Activated CD4-positive, alpha-beta T cell treated with anti-CD3 and anti-CD28 coated beads, Interleukin-10, Interleukin-2, amounts not matched to agents 100 ng/mL and 50 ng/mL, durations not matched to agents 16 hours and 8 hours (primary cell): ENCODE data around the gene RIMBP3B.
"Not testable (repeated sequence)": the region's sequence is repeated elsewhere in the genome, so short reads cannot be mapped to it uniquely, and the experiment has no call there.

ENCODE experiments used
- DNase-seq: peaks from one replicate; pipeline ENCODE4 v3.0.0-alpha.2; 2020

The RIMBP3B gene

GRCh38 chr22:21383701-21384467 lies at the start of gene RIMBP3B:
RIMBP3B (plus strand) TSS chr22:21383751; CDS start chr22:21383859, 108 bp downstream.
- not testable (repeated sequence) for DNase-seq

- not testable (repeated sequence) for DNase-seq
Measured at GRCh38 chr22:21357527-21357926, 26.0 kb upstream of the RIMBP3B start.

GRCh38 chr22:21360525-21360924 lies 23.0 kb upstream of the RIMBP3B start:
- not testable (repeated sequence) for DNase-seq

GRCh38 chr22:21362473-21362872 lies 21.1 kb upstream of the RIMBP3B start:
- not testable (repeated sequence) for DNase-seq

GRCh38 chr22:21363061-21363460 lies 20.5 kb upstream of the RIMBP3B start:
- not testable (repeated sequence) for DNase-seq

GRCh38 chr22:21363803-21364202 lies 19.7 kb upstream of the RIMBP3B start:
- DNase-seq, result not testable (repeated sequence)

GRCh38 chr22:21364362-21364761 lies 19.2 kb upstream of the RIMBP3B start:
- not testable (repeated sequence) for DNase-seq

- DNase-seq, result not testable (repeated sequence)
Measured at GRCh38 chr22:21365337-21365736, 18.2 kb upstream of the RIMBP3B start.

- not testable (repeated sequence) for DNase-seq
Measured at GRCh38 chr22:21368603-21369310, 14.8 kb upstream of the RIMBP3B start.

GRCh38 chr22:21375880-21376279 lies 7.7 kb upstream of the RIMBP3B start:
- not testable (repeated sequence) for DNase-seq

GRCh38 chr22:21384468-21385357 lies 1.2 kb downstream of the RIMBP3B start:
- not testable (repeated sequence) for DNase-seq

- DNase-seq, result not testable (repeated sequence)
Measured at GRCh38 chr22:21389480-21389879, 5.9 kb downstream of the RIMBP3B start.

GRCh38 chr22:21390013-21390412 lies 6.5 kb downstream of the RIMBP3B start:
- not testable (repeated sequence) for DNase-seq

GRCh38 chr22:21394613-21395012 lies 11.1 kb downstream of the RIMBP3B start:
- not testable (repeated sequence) for DNase-seq

GRCh38 chr22:21401197-21401969 lies 17.8 kb downstream of the RIMBP3B start:
- not testable (repeated sequence) for DNase-seq

GRCh38 chr22:21402763-21403314 lies 19.3 kb downstream of the RIMBP3B start:
- DNase-seq, result not testable (repeated sequence)

- DNase-seq, result not testable (repeated sequence)
Measured at GRCh38 chr22:21407139-21407538, 23.6 kb downstream of the RIMBP3B start.

GRCh38 chr22:21407792-21408191 lies 24.2 kb downstream of the RIMBP3B start:
- DNase-seq, result not testable (repeated sequence)

- not testable (repeated sequence) for DNase-seq
Measured at GRCh38 chr22:21416375-21416774, 32.8 kb downstream of the RIMBP3B start.

GRCh38 chr22:21417227-21417746 lies 33.7 kb downstream of the RIMBP3B start, which contains the start of gene HIC2:
HIC2 (plus strand) TSS chr22:21417371; CDS start chr22:21442832, 25,461 bp downstream.
- DNase-seq, result not testable (repeated sequence)

GRCh38 chr22:21417853-21418252 lies 34.3 kb downstream of the RIMBP3B start:
- not testable (repeated sequence) for DNase-seq
